ENCODE data around the gene FEZ2. TPM values are rescaled to one million over a fixed set of nuclear protein-coding genes. Genes with fewer than 3 reads are reported as not detected.

The FEZ2 gene
- total RNA-seq, 4 donors from 2014 or later = 34.3 to 51.6 (median 44.5) TPM

DNA sequence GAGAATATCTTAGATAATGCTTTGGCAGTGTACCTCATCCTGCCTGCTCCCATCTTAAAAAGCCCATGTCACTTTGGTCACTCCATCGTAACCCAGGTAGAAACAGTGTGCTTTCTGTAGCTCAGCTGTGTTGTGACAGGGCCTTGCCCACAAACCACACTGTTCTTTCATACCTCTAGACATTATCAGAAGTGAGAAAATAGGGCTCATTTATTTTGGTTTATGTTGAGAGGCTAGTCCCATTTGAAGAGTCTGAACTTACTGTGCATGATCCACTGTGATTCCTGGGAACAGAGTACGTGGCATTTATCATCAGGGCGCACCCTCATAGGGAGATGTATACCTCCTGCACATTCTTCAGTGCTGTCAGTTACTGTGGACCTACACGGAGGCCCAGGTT is 69.7 kb downstream of the FEZ2 start:
- Histone ChIP-seq H3K27ac (no peak overlapping the region), H3K36me3 (peaks cover 8 to 14% of the 10 kb centered on the region in 2 donors), H3K9me3 (no peaks in the 10 kb centered on the region), H3K27me3 (no peaks in the 10 kb centered on the region), H3K4me1 (no peaks in the 10 kb centered on the region), H3K4me3 (replicated peaks in 1 of 3) (no peak overlapping the region)
- TF ChIP-seq, protein P1, sequence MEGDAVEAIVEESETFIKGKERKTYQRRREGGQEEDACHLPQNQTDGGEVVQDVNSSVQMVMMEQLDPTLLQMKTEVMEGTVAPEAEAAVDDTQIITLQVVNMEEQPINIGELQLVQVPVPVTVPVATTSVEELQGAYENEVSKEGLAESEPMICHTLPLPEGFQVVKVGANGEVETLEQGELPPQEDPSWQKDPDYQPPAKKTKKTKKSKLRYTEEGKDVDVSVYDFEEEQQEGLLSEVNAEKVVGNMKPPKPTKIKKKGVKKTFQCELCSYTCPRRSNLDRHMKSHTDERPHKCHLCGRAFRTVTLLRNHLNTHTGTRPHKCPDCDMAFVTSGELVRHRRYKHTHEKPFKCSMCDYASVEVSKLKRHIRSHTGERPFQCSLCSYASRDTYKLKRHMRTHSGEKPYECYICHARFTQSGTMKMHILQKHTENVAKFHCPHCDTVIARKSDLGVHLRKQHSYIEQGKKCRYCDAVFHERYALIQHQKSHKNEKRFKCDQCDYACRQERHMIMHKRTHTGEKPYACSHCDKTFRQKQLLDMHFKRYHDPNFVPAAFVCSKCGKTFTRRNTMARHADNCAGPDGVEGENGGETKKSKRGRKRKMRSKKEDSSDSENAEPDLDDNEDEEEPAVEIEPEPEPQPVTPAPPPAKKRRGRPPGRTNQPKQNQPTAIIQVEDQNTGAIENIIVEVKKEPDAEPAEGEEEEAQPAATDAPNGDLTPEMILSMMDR (IDR thresholded peaks at IDR 0.05) = no peak
- TF ChIP-seq POLR2A (IDR thresholded peaks at IDR 0.05) = no peak
- DNase-seq = no peak
- intact Hi-C loops (cut with DNase I) = no loop called here
- WGBS, 2 donors = 85 to 86% methylated on average over 4 of the region's 4 CpGs

DNA sequence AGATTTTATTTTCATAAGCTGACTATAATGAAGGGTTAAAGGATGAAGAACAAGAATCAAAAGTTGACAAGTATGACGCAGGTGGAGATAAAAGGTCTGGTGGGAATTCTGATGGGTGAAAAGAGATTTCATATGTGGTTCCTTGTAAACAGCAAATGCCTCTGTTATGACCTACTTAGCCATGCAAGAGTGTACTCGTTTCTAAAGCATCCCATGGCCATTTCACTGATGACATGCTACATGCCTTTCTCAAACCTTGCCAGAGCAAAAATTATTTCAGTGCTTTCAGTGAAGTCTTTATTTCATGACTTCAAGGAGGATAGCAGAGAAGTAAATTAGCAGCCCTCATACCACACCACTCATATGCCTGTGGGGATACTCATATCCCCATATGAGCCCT is 71.7 kb downstream of the FEZ2 start:
- H3K27ac ChIP-seq = no peak overlapping the region
- WGBS, 2 donors = 75 to 84% methylated on average over 2 of the region's 2 CpGs
- intact Hi-C loops (cut with DNase I) = no loop called here
- H3K9me3 ChIP-seq = no peaks in the 10 kb centered on the region
- peaks cover 9 to 24% of the 10 kb centered on the region in 2 donors for H3K36me3 ChIP-seq
- TF ChIP-seq, protein P1 (IDR thresholded peaks at IDR 0.05) = no peak
- TF ChIP-seq POLR2A (IDR thresholded peaks at IDR 0.05) = no peak
- no peak overlapping the region for H3K4me3 ChIP-seq (replicated peaks in 1 of 3)
- H3K4me1 ChIP-seq = no peaks in the 10 kb centered on the region
- DNase-seq = no peak
- no peaks in the 10 kb centered on the region for H3K27me3 ChIP-seq

- no peaks in the 10 kb centered on the region for H3K4me1 ChIP-seq
- H3K4me3 ChIP-seq (replicated peaks in 1 of 3) = no peak overlapping the region
- no peak overlapping the region for H3K27ac ChIP-seq
- TF ChIP-seq, protein P1 (IDR thresholded peaks at IDR 0.05) = no peak
- TF ChIP-seq POLR2A (IDR thresholded peaks at IDR 0.05) = no peak
- WGBS, 2 donors = 93 to 95% methylated on average over 5 of the region's 5 CpGs
- H3K9me3 ChIP-seq = no peaks in the 10 kb centered on the region
- peaks cover 11 to 29% of the 10 kb centered on the region in 2 donors for H3K36me3 ChIP-seq
- no peaks in the 10 kb centered on the region for H3K27me3 ChIP-seq
- no peak for DNase-seq
- intact Hi-C loops (cut with DNase I) = no loop called here
These were observed 72.7 kb downstream of the FEZ2 start for GRCh38 chr2:36525245-36525644.

DNA sequence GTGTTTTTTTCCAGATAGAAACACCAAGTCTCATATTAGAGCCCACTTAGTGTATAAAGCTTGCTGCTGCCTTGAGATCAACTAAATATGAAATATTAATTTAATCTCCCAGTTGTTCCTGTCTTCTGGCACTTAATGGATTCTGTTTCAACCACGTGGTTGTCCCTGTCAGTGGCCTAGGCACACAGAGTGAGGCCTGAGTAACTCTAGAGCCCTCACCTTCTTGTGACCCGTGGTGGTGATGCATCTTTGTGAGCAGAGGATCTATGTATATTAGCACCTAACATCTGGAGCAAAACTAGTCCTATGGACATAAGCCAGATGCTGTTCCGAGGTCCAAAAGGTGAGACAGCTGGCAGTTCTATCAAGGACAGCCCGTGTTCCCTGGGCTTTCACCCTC is 74.8 kb downstream of the FEZ2 start:
- no peak for DNase-seq
- WGBS, 2 donors = 90 to 95% methylated on average over 4 of the region's 4 CpGs
- H3K4me3 ChIP-seq (replicated peaks in 1 of 3) = no peak overlapping the region
- H3K27ac ChIP-seq = no peak overlapping the region
- no peaks in the 10 kb centered on the region for H3K9me3 ChIP-seq
- H3K27me3 ChIP-seq = no peaks in the 10 kb centered on the region
- intact Hi-C loops (cut with DNase I) = no loop called here
- no peaks in the 10 kb centered on the region for H3K4me1 ChIP-seq
- TF ChIP-seq POLR2A (IDR thresholded peaks at IDR 0.05) = no peak
- TF ChIP-seq, protein P1 (IDR thresholded peaks at IDR 0.05) = no peak
- peaks cover 22 to 37% of the 10 kb centered on the region in 2 donors for H3K36me3 ChIP-seq

DNA sequence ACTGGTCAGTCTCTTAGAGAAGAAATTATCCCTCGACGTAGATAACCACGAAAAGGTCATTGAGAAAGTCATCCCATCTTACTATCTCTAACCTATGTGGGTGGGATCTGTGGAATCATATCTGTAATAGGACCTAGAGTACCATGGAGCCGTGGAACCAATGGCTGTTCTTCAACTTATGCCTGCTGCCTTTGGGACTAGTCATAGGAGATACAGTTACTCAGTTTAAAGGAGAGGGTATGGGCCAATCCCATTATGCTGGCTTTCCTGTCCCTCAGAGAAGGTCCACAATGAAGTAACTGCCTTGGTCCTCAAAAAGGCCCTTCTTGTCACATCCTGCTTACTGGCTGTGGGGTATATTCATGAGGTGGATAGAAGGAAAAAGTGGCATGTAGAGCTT is 77.5 kb downstream of the FEZ2 start:
- H3K27me3 ChIP-seq = no peaks in the 10 kb centered on the region
- intact Hi-C loops (cut with DNase I) = no loop called here
- 95 to 99% methylated on average over 4 of the region's 4 CpGs for WGBS, 2 donors
- H3K9me3 ChIP-seq = no peaks in the 10 kb centered on the region
- H3K4me1 ChIP-seq = peaks cover 4 to 6% of the 10 kb centered on the region in 2 donors
- DNase-seq = no peak
- TF ChIP-seq POLR2A (IDR thresholded peaks at IDR 0.05) = no peak
- TF ChIP-seq, protein P1 (IDR thresholded peaks at IDR 0.05) = no peak
- H3K36me3 ChIP-seq = peaks cover 38 to 43% of the 10 kb centered on the region in 2 donors
- no peak overlapping the region for H3K27ac ChIP-seq
- no peak overlapping the region for H3K4me3 ChIP-seq (replicated peaks in 1 of 3)

Measured in thyroid gland (tissue), 4 donors.